IMR-90 (cell line): ENCODE data around the gene PIK3R3. TPM values are rescaled to one million over a fixed set of nuclear protein-coding genes. Genes with fewer than 3 reads are reported as not detected.

ENCODE experiments used
- ATAC-seq: fragments of 200-7000 bp; cut with Tn5 transposase; 2 replicates; pipeline ENCODE4 v1.9.1; 2020; ENCODE audit warnings: low read depth, mild to moderate bottlenecking, moderate library complexity
- BruUV-seq: library from RNA; stranded (reverse); fragments of 400-500 nt; replicated peaks from 2 replicates; lab custom pipeline; 2021; lab: Mats Ljungman, UMichigan
- CTCF ChIA-PET: fragments of 300-600 bp; formaldehyde crosslinking; extraction: SDS; loops from one replicate; lab custom pipeline; 2021; ENCODE audit warnings: antibody characterized with exemption; lab: Yijun Ruan, JAX
- POLR2A ChIA-PET: fragments of 300-600 bp; sonication (Branson Sonifier 250); formaldehyde crosslinking; loops from one replicate; lab custom pipeline; 2022; ENCODE audit warnings: antibody characterized with exemption; ENCODE audit not compliant: unreplicated experiment; lab: Charles Lee
- DNase-seq: peaks from one replicate; pipeline ENCODE4 v3.0.0; 2013
- H2AFZ ChIP-seq: replicated peaks from 2 replicates; pipeline ENCODE3; 2013; ENCODE audit warnings: low read length, mild to moderate bottlenecking; ENCODE audit not compliant: poor library complexity
- H2AK5ac ChIP-seq: 2 replicates; pipeline ENCODE4 v1.6.1; 2013; ENCODE audit warnings: low read depth, low read length, inconsistent platforms
- H2AK9ac ChIP-seq: replicated peaks from 2 replicates; pipeline ENCODE3; 2013; ENCODE audit warnings: mild to moderate bottlenecking, low read depth, low read length, moderate library complexity; ENCODE audit not compliant: poor library complexity
- H2BK120ac ChIP-seq: 2 replicates; pipeline ENCODE4 v1.6.1; 2013; ENCODE audit warnings: low read depth, low read length, inconsistent platforms
- H2BK15ac ChIP-seq: 3 replicates; pipeline ENCODE4 v1.6.1; 2013; ENCODE audit warnings: low read depth, low read length, inconsistent platforms
- H2BK20ac ChIP-seq: 2 replicates; pipeline ENCODE4 v1.6.1; 2013; ENCODE audit warnings: low read depth, mild to moderate bottlenecking, inconsistent platforms, low read length, moderate library complexity
- H2BK5ac ChIP-seq: 2 replicates; pipeline ENCODE4 v1.6.1; 2013; ENCODE audit warnings: mild to moderate bottlenecking, low read depth, low read length, inconsistent platforms; ENCODE audit not compliant: poor library complexity, severe bottlenecking
- H3K14ac ChIP-seq: replicated peaks from 2 replicates; pipeline ENCODE4 v1.6.1; 2013; ENCODE audit warnings: low read depth, low read length, inconsistent platforms
- H3K18ac ChIP-seq: 2 replicates; pipeline ENCODE4 v1.6.1; 2013; ENCODE audit warnings: low read depth, low read length, control low read depth
- H3K23ac ChIP-seq: 2 replicates; pipeline ENCODE4 v1.6.1; 2013; ENCODE audit warnings: low read depth, low read length, inconsistent platforms
- H3K27ac ChIP-seq: 2 replicates; pipeline ENCODE4 v1.5.1; 2013; ENCODE audit warnings: mild to moderate bottlenecking, control low read depth, low read length; ENCODE audit not compliant: insufficient read depth
- H3K27me3 ChIP-seq: 2 replicates; pipeline ENCODE4 v1.6.1; 2013; ENCODE audit warnings: low read length; ENCODE audit not compliant: control insufficient read depth, insufficient read depth
- H3K36me3 ChIP-seq: 2 replicates; pipeline ENCODE4 v1.6.1; 2013; ENCODE audit warnings: low read length, mixed read lengths; ENCODE audit not compliant: control insufficient read depth, insufficient read depth
- H3K4ac ChIP-seq: 2 replicates; pipeline ENCODE4 v1.6.1; 2013; ENCODE audit warnings: low read depth, low read length, inconsistent platforms
- H3K4me1 ChIP-seq: 2 replicates; pipeline ENCODE4 v1.6.1; 2013; ENCODE audit warnings: low read length, mixed read lengths; ENCODE audit not compliant: control insufficient read depth, insufficient read depth
- H3K4me2 ChIP-seq: 2 replicates; pipeline ENCODE4 v1.6.1; 2013; ENCODE audit warnings: low read depth, mild to moderate bottlenecking, control low read depth, low read length, moderate library complexity
- H3K4me3 ChIP-seq: 2 replicates; pipeline ENCODE4 v1.5.1; 2013; ENCODE audit warnings: low read depth, mild to moderate bottlenecking, control low read depth, low read length, moderate library complexity; ENCODE audit not compliant: insufficient read depth
- H3K56ac ChIP-seq: 2 replicates; pipeline ENCODE4 v1.6.1; 2013; ENCODE audit warnings: low read length, inconsistent platforms; ENCODE audit not compliant: insufficient read depth; ENCODE audit errors: extremely low read depth
- H3K79me1 ChIP-seq, 2 experiments: 2 replicates each; pipeline ENCODE4 v1.6.1; 2013; ENCODE audit warnings: low read length in 2 of 2, inconsistent platforms in 1 of 2, low read depth in 1 of 2
- H3K9ac ChIP-seq: 2 replicates; pipeline ENCODE4 v1.6.1; 2013; ENCODE audit warnings: low read depth, low read length, control low read depth
- H3K9me1 ChIP-seq: 2 replicates; pipeline ENCODE4 v1.6.1; 2013; ENCODE audit warnings: low read length, inconsistent platforms; ENCODE audit not compliant: insufficient read depth
- H3K9me3 ChIP-seq: 2 replicates; pipeline ENCODE4 v1.6.1; 2013; ENCODE audit warnings: low read length; ENCODE audit not compliant: control insufficient read depth, insufficient read depth
- H4K20me1 ChIP-seq: 2 replicates; pipeline ENCODE4 v1.6.1; 2013; ENCODE audit warnings: low read length, inconsistent platforms; ENCODE audit not compliant: insufficient read depth
- H4K5ac ChIP-seq: 2 replicates; pipeline ENCODE4 v1.6.1; 2013; ENCODE audit warnings: mild to moderate bottlenecking, low read depth, low read length, control low read depth
- H4K8ac ChIP-seq, 2 experiments: 2 replicates each; pipeline ENCODE4 v1.6.1; 2013; ENCODE audit warnings: low read depth in 2 of 2, low read length in 2 of 2, control low read depth in 1 of 2, inconsistent platforms in 1 of 2
- H4K91ac ChIP-seq: 2 replicates; pipeline ENCODE4 v1.6.1; 2013; ENCODE audit warnings: low read depth, low read length, inconsistent platforms; ENCODE audit not compliant: insufficient read depth
- BHLHE40 ChIP-seq: fragments of 150-350 bp; IDR thresholded peaks from 2 replicates; pipeline ENCODE4 v1.6.1; 2016; ENCODE audit warnings: mild to moderate bottlenecking, low read depth, low read length
- CHD1 ChIP-seq: IDR thresholded peaks from 2 replicates; pipeline ENCODE4 v1.6.1; 2012; ENCODE audit warnings: low read depth, low read length, improper control_type of control experiment
- ELK1 ChIP-seq: fragments of 150-350 bp; IDR thresholded peaks from 2 replicates; pipeline ENCODE4 v1.6.1; 2016; ENCODE audit warnings: low read depth, mild to moderate bottlenecking, low read length, moderate library complexity, borderline replicate concordance
- FOS ChIP-seq: fragments of 150-350 bp; IDR thresholded peaks from 2 replicates; pipeline ENCODE4 v1.6.1; 2016; ENCODE audit warnings: low read depth, low read length
- MXI1 ChIP-seq: IDR thresholded peaks from 2 replicates; pipeline ENCODE4 v1.6.1; 2012; ENCODE audit warnings: low read depth, mild to moderate bottlenecking, low read length, moderate library complexity, borderline replicate concordance
- NFE2L2 ChIP-seq: fragments of 150-350 bp; IDR thresholded peaks from 2 replicates; pipeline ENCODE4 v1.6.1; 2016; ENCODE audit warnings: low read depth, mild to moderate bottlenecking, low read length
- POLR2A ChIP-seq: IDR thresholded peaks from 2 replicates; pipeline ENCODE4 v1.6.1; 2012; ENCODE audit warnings: mild to moderate bottlenecking, low read depth, low read length
- RFX5 ChIP-seq: IDR thresholded peaks from 2 replicates; pipeline ENCODE4 v1.8.0; 2012; ENCODE audit warnings: low read depth, mild to moderate bottlenecking, low read length, moderate library complexity
- WGBS, 2 experiments: methylation state at CpG; one replicate each; pipeline versions ENCODE4 v1.1.5 to v1.1.7; 2013; ENCODE audit warnings: missing lambda C conversion rate in 2 of 2; ENCODE audit not compliant: insufficient read length in 1 of 2; ENCODE audit errors: extremely low coverage in 2 of 2; 5-methylcytosine and 5-hydroxymethylcytosine counted together
- dilution Hi-C: fragments of 300-500 bp; cut with HindIII; formaldehyde crosslinking; loops from one replicate; pipeline ENCODE4 v1.14.3; 2018; ENCODE audit warnings: low sequenced_read_pairs; ENCODE audit not compliant: unreplicated experiment
- in situ Hi-C: fragments of 300-500 bp; cut with MboI; formaldehyde crosslinking; loops from 3 replicates; pipeline ENCODE4 v1.14.3; 2019; ENCODE audit warnings: low sequenced_read_pairs, inconsistent platforms, mixed read lengths
- intact Hi-C: fragments of 100-400 bp; cut with micrococcal nuclease; formaldehyde crosslinking; loops from 2 replicates; pipeline ENCODE4 v1.10.0; 2022
- polyA plus RNA-seq, 3 experiments: library from polyadenylated mRNA; depleted of rRNA; stranded (reverse); fragments of >200 nt; gene quantifications; 2 replicates each; pipeline ENCODE4 v1.2.3, GENCODE V29; 2012; ENCODE audit warnings: low replicate concordance in 1 of 3
- total RNA-seq: library from RNA; depleted of rRNA; stranded (reverse); fragments of >200 nt; gene quantifications from 2 replicates; pipeline ENCODE4 v1.2.3, GENCODE V29; 2012

Gene PIK3R3
- total and polyA plus RNA-seq, 2 of the 4 experiments (the other 2 are of a cell fraction) = 5.3 to 9.9 TPM

- no peak overlapping the region for H4K91ac ChIP-seq
- TF ChIP-seq ELK1 (no peak), MXI1 (no peak), BHLHE40 (no peak), POLR2A (no peak), FOS (no peak), CHD1 (no peak), RFX5 (no peak), NFE2L2 (no peak)
- intact Hi-C loops = no loop called here
- dilution Hi-C loops = loop anchor here (25.0 kb wide), 1 partner anchor 161 kb away; the partner anchor contains the start of genes P3R3URF, POMGNT1 and TSPAN1
- H3K4me1 ChIP-seq = no peaks in the 10 kb centered on the region
- peaks cover 6% of the 10 kb centered on the region for H3K9me1 ChIP-seq
- no peak overlapping the region for H3K56ac ChIP-seq
- 60% methylated on average over 2 of the region's 3 CpGs; no CpG with 5 or more reads in 1 of the 2 experiments for WGBS, 2 experiments
- no peak overlapping the region for H2BK120ac ChIP-seq
- no peak overlapping the region for H2BK5ac ChIP-seq
- no peak overlapping the region for H2AFZ ChIP-seq
- H3K18ac ChIP-seq = no peak overlapping the region
- H3K14ac ChIP-seq = no peak overlapping the region
- peaks cover 38% of the 10 kb centered on the region for H3K36me3 ChIP-seq
- no peaks in the 10 kb centered on the region for H4K20me1 ChIP-seq
- H2AK9ac ChIP-seq = no peak overlapping the region
- H2AK5ac ChIP-seq = no peak overlapping the region
- H2BK20ac ChIP-seq = no peak overlapping the region
- H3K9ac ChIP-seq = no peak overlapping the region
- no peaks in the 10 kb centered on the region for H3K9me3 ChIP-seq
- no peak overlapping the region for H4K8ac ChIP-seq
- no peak overlapping the region for H3K4me2 ChIP-seq
- no peak for ATAC-seq
- no peak overlapping the region for H3K27ac ChIP-seq
- H3K4me3 ChIP-seq = no peak overlapping the region
- DNase-seq = no peak
- H3K4ac ChIP-seq = no peak overlapping the region
- no peaks in the 10 kb centered on the region for H3K79me1 ChIP-seq
- H3K27me3 ChIP-seq = no peaks in the 10 kb centered on the region
- H4K5ac ChIP-seq = no peak overlapping the region
- H3K23ac ChIP-seq = no peak overlapping the region
- ChIA-PET CTCF (interaction anchor here (1.2 kb wide), 1 partner anchor 155 kb away, joined by 4 read pairs; no protein-coding TSS in a partner anchor), POLR2A (no interaction called here)
- BruUV-seq = no TSS peak
- H2BK15ac ChIP-seq = no peak overlapping the region
- in situ Hi-C loops = no loop called here
These were observed 105.9 kb downstream of the PIK3R3 start for GRCh38 chr1:46026531-46026930.
